ENCODE results near the gene ATP11A.

The ATP11A gene

GRCh38 chr13:112762690-112763080 lies 72.8 kb downstream of the ATP11A start:
- no peak for DNase-seq

- no peak for DNase-seq
These were observed 74.2 kb downstream of the ATP11A start for GRCh38 chr13:112764028-112764427.

GRCh38 chr13:112764864-112765561 lies 75.2 kb downstream of the ATP11A start:
- DNase-seq = no peak

GRCh38 chr13:112765731-112766130 lies 75.9 kb downstream of the ATP11A start:
- no peak for DNase-seq

- DNase-seq = no peak
These were observed 76.5 kb downstream of the ATP11A start for GRCh38 chr13:112766336-112766735.

GRCh38 chr13:112767506-112768471 lies 78.0 kb downstream of the ATP11A start:
- no peak for DNase-seq

GRCh38 chr13:112768795-112769481 lies 79.1 kb downstream of the ATP11A start:
- no peak for DNase-seq

GRCh38 chr13:112769615-112770014 lies 79.8 kb downstream of the ATP11A start:
- no peak for DNase-seq

GRCh38 chr13:112770504-112770903 lies 80.7 kb downstream of the ATP11A start:
- no peak for DNase-seq

- DNase-seq = no peak
These were observed 81.5 kb downstream of the ATP11A start for GRCh38 chr13:112771139-112771876.

GRCh38 chr13:112771877-112772538 lies 82.2 kb downstream of the ATP11A start:
- DNase-seq = no peak

- no peak for DNase-seq
These were observed 82.7 kb downstream of the ATP11A start for GRCh38 chr13:112772539-112772909.

- no peak for DNase-seq
These were observed 83.1 kb downstream of the ATP11A start for GRCh38 chr13:112772929-112773328.

GRCh38 chr13:112773601-112774447 lies 84.0 kb downstream of the ATP11A start:
- no peak for DNase-seq

GRCh38 chr13:112774448-112774792 lies 84.6 kb downstream of the ATP11A start:
- no peak for DNase-seq

GRCh38 chr13:112774829-112775565 lies 85.2 kb downstream of the ATP11A start:
- DNase-seq = no peak

- no peak for DNase-seq
These were observed 86.0 kb downstream of the ATP11A start for GRCh38 chr13:112775791-112776279.

- DNase-seq = no peak
These were observed 86.5 kb downstream of the ATP11A start for GRCh38 chr13:112776354-112776753.

GRCh38 chr13:112776971-112777370 lies 87.1 kb downstream of the ATP11A start:
- DNase-seq = no peak
